Keratinocyte (primary cell): ENCODE data around the gene SYT12. TPM values are rescaled to one million over a fixed set of nuclear protein-coding genes. Genes with fewer than 3 reads are reported as not detected.

Source experiments
- DNase-seq: peaks from one replicate; pipeline ENCODE4 v3.0.0-alpha.2; 2011; ENCODE audit warnings: low read depth, missing footprints, low spot score
- FAIRE-seq: peaks from 2 replicates; lab custom pipeline; 2011; peaks lifted over from hg19 to GRCh38; lab: Jason Lieb, UNC
- H2AFZ ChIP-seq: 2 replicates; pipeline ENCODE4 v1.6.0; 2012; ENCODE audit warnings: low read length, control low read depth, inconsistent platforms; ENCODE audit not compliant: control insufficient read depth
- H3K27ac ChIP-seq: 2 replicates; pipeline ENCODE4 v1.5.1; 2011; ENCODE audit warnings: low read length; ENCODE audit not compliant: control insufficient read depth, insufficient read depth
- H3K27me3 ChIP-seq: 3 replicates; pipeline ENCODE4 v1.6.0; 2011; ENCODE audit warnings: low read length; ENCODE audit not compliant: control insufficient read depth, insufficient read depth; ENCODE audit errors: extremely low read depth
- H3K36me3 ChIP-seq, 2 experiments: 2 replicates in 1 of 2; 3 replicates in 1 of 2; pipeline ENCODE4 v1.5.1; 2011; ENCODE audit warnings: low read length in 2 of 2, mild to moderate bottlenecking in 1 of 2; ENCODE audit not compliant: control insufficient read depth in 2 of 2, insufficient read depth in 2 of 2; ENCODE audit errors: extremely low read depth in 1 of 2
- H3K4me1 ChIP-seq: 3 replicates; pipeline ENCODE4 v1.5.1; 2011; ENCODE audit warnings: low read length; ENCODE audit not compliant: control insufficient read depth, insufficient read depth; ENCODE audit errors: extremely low read depth
- H3K4me2 ChIP-seq: 3 replicates; pipeline ENCODE4 v1.6.0; 2011; ENCODE audit warnings: low read depth, low read length; ENCODE audit not compliant: control insufficient read depth, insufficient read depth; ENCODE audit errors: extremely low read depth
- H3K4me3 ChIP-seq, 3 experiments: fragments of 200-600 bp in 1 of 3; sonication (generic) in 1 of 3; 2 replicates in 2 of 3; 3 replicates in 1 of 3; pipeline ENCODE4 v1.5.1; 2011 to 2016; ENCODE audit warnings: low read length in 3 of 3, mild to moderate bottlenecking in 3 of 3, control low read depth in 2 of 3, inconsistent platforms in 1 of 3, low read depth in 1 of 3, mixed read lengths in 1 of 3, mixed run types in 1 of 3, moderate library complexity in 1 of 3; ENCODE audit not compliant: control insufficient read depth in 2 of 3, insufficient read depth in 2 of 3; ENCODE audit errors: extremely low read depth in 1 of 3
- H3K79me2 ChIP-seq: 2 replicates; pipeline ENCODE4 v1.6.0; 2012; ENCODE audit warnings: low read length; ENCODE audit not compliant: control insufficient read depth, insufficient read depth
- H3K9ac ChIP-seq: 3 replicates; pipeline ENCODE4 v1.6.0; 2011; ENCODE audit warnings: low read length; ENCODE audit not compliant: control insufficient read depth, insufficient read depth; ENCODE audit errors: extremely low read depth
- H3K9me1 ChIP-seq: 3 replicates; pipeline ENCODE4 v1.6.0; 2011; ENCODE audit warnings: low read length; ENCODE audit not compliant: control insufficient read depth, insufficient read depth; ENCODE audit errors: extremely low read depth
- H3K9me3 ChIP-seq: 2 replicates; pipeline ENCODE4 v1.5.1; 2012; ENCODE audit warnings: low read depth, low read length; ENCODE audit not compliant: control insufficient read depth
- H4K20me1 ChIP-seq: 3 replicates; pipeline ENCODE4 v1.6.0; 2011; ENCODE audit warnings: low read length; ENCODE audit not compliant: control insufficient read depth, insufficient read depth; ENCODE audit errors: extremely low read depth
- EZH2 ChIP-seq: IDR thresholded peaks from one replicate; pipeline ENCODE4 v1.6.1; 2012; ENCODE audit warnings: inconsistent platforms, mild to moderate bottlenecking, low read length, moderate library complexity
- dilution Hi-C: fragments of 300-500 bp; cut with MboI; formaldehyde crosslinking; loops from one replicate; pipeline ENCODE4 v1.7.0; 2020; ENCODE audit warnings: low sequenced_read_pairs; ENCODE audit not compliant: extremely low pct_ligation_motif_present
- polyA plus RNA-seq, 5 experiments: library from polyadenylated mRNA; depleted of rRNA in 3 of 5; stranded (reverse) in 3 of 5; stranded (forward) in 1 of 5; unstranded in 1 of 5; fragments of >200 nt; gene quantifications; 1 replicate in 1 of 5; 2 replicates in 3 of 5; 3 replicates in 1 of 5; pipeline versions ENCODE4 v1.2.1 to v1.2.3, GENCODE V29; 2011 to 2012; ENCODE audit warnings: missing spikeins in 2 of 5, low read depth in 1 of 5, low replicate concordance in 1 of 5
- TF ChIP-seq, protein P1 (sequence below), 3 experiments: IDR thresholded peaks in 1 of 3; conservative IDR thresholded peaks in 1 of 3; optimal IDR thresholded peaks in 1 of 3; 2 replicates in 2 of 3; 3 replicates in 1 of 3; pipeline versions ENCODE3 to v1.5.1; 2011; ENCODE audit warnings: low read length in 3 of 3, mild to moderate bottlenecking in 3 of 3, moderate library complexity in 2 of 3, control low read depth in 1 of 3, inconsistent platforms in 1 of 3; ENCODE audit not compliant: insufficient read depth in 2 of 3; ENCODE audit errors: extremely low read depth in 1 of 3

The SYT12 gene
- polyA plus RNA-seq, 1 donor (not counting 4 experiments of a cell fraction or from before 2014, with no cell fraction given), result 0.05 TPM

DNA sequence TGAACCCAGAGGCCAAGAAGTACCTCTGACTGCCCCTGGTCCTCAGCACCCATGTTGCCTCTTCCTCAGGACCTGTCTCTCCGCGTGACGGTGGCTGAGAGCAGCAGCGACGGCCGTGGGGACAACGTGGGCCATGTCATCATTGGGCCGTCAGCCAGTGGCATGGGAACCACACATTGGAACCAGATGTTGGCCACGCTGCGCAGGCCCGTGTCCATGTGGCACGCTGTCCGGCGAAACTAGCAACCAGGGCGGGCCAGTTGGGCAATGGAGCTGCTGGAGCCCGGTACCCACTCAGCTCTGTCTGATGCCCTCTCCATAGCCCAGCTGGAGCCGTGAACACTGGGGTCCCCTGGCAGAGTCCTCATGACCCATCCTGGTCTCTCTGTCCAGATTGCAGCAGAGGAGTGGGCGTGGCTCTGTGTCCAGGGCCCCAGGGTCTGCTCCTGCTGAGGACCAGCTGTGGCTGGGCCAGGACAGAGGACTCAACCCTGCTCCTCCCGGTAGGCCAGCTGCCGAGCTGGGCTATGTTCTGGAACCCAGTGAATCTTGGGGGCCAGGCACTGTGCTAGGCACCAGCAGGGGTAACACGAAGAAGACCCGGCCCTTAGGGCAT is 25.7 kb downstream of the SYT12 start:
- Histone ChIP-seq H3K9me3 (no peaks in the 10 kb centered on the region), H3K9ac (no peak overlapping the region), H3K27ac (no peak overlapping the region), H3K4me2 (no peak overlapping the region), H3K79me2 (no peaks in the 10 kb centered on the region), H3K9me1 (no peaks in the 10 kb centered on the region), H2AFZ (no peak overlapping the region), H3K4me3 (no peak overlapping the region), H3K4me1 (peaks cover 11% of the 10 kb centered on the region), H3K27me3 (peaks cover 10% of the 10 kb centered on the region), H3K36me3 (no peaks in the 10 kb centered on the region), H4K20me1 (no peaks in the 10 kb centered on the region)
- no peak for DNase-seq
- TF ChIP-seq, protein P1, sequence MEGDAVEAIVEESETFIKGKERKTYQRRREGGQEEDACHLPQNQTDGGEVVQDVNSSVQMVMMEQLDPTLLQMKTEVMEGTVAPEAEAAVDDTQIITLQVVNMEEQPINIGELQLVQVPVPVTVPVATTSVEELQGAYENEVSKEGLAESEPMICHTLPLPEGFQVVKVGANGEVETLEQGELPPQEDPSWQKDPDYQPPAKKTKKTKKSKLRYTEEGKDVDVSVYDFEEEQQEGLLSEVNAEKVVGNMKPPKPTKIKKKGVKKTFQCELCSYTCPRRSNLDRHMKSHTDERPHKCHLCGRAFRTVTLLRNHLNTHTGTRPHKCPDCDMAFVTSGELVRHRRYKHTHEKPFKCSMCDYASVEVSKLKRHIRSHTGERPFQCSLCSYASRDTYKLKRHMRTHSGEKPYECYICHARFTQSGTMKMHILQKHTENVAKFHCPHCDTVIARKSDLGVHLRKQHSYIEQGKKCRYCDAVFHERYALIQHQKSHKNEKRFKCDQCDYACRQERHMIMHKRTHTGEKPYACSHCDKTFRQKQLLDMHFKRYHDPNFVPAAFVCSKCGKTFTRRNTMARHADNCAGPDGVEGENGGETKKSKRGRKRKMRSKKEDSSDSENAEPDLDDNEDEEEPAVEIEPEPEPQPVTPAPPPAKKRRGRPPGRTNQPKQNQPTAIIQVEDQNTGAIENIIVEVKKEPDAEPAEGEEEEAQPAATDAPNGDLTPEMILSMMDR (optimal IDR thresholded peaks at IDR 0.05 in 1 of 3, IDR thresholded peaks at IDR 0.05 in 1 of 3, conservative IDR thresholded peaks at IDR 0.05 in 1 of 3; ENCODE audit: extremely low read depth in 1 of 3, insufficient read depth in 2 of 3, low read length in 3 of 3), result no peak
- TF ChIP-seq EZH2, result no peak
- no peak for FAIRE-seq
- dilution Hi-C loops, result no loop called here

DNA sequence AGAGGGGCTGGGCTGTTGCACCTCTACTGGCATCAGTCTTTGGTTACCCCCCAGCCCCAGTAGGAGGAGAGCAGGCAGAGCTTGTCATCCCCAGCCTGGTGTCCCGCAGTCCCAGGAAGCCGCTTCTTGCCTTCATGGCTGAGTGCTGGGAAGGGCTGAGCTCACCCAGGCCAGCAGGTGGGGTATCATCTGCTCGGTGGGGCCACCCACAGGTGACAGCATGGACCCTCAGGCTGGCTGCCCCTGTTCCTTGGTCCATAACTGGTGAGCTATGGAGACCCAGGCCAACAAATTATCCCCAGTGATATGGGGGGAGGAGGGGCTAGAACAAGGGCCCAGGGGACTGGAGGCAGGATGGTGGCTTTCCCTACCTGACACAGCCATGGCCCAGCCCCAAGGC is 27.2 kb downstream of the SYT12 start:
- FAIRE-seq (no peak), DNase-seq (no peak)
- Histone ChIP-seq H3K9me1 (no peaks in the 10 kb centered on the region), H3K27ac (no peak overlapping the region), H2AFZ (no peak overlapping the region), H3K36me3 (no peaks in the 10 kb centered on the region), H4K20me1 (no peaks in the 10 kb centered on the region), H3K9ac (no peak overlapping the region), H3K9me3 (no peaks in the 10 kb centered on the region), H3K27me3 (no peaks in the 10 kb centered on the region), H3K4me1 (peaks cover 20% of the 10 kb centered on the region), H3K4me3 (no peak overlapping the region), H3K79me2 (no peaks in the 10 kb centered on the region), H3K4me2 (no peak overlapping the region)
- dilution Hi-C loops, result no loop called here
- TF ChIP-seq EZH2, result no peak
- TF ChIP-seq, protein P1 (optimal IDR thresholded peaks at IDR 0.05 in 1 of 3, IDR thresholded peaks at IDR 0.05 in 1 of 3, conservative IDR thresholded peaks at IDR 0.05 in 1 of 3; ENCODE audit: extremely low read depth in 1 of 3, insufficient read depth in 2 of 3, low read length in 3 of 3), result peak in 1 of 3 experiments; percentile 21
